ENCODE measurements around the gene PHYHD1. TPM values are rescaled to one million over a fixed set of nuclear protein-coding genes. Genes with fewer than 3 reads are reported as not detected.
"Not testable (repeated sequence)": the region's sequence is repeated elsewhere in the genome, so short reads cannot be mapped to it uniquely, and the experiment has no call there.

Gene PHYHD1
- total and polyA plus RNA-seq, 10 donors: 7.2 to 22.3 (median 12.6) TPM

- no peak for DNase-seq
- H3K36me3 ChIP-seq: peaks cover 0 to 52% (median 7%) of the 10 kb centered on the region in 6 donors
- TF ChIP-seq POLR2AphosphoS5 (IDR thresholded peaks at IDR 0.05): no peak
- no peak for TF ChIP-seq CTCF (IDR thresholded peaks at IDR 0.05 in 8 of 11, conservative IDR thresholded peaks at IDR 0.05 in 3 of 11)
- no peak for TF ChIP-seq POLR2A (IDR thresholded peaks at IDR 0.05)
- peak overlapping the region; percentile 80 to 96 (median 93) for H3K27ac ChIP-seq
- peaks cover 13 to 81% (median 48%) of the 10 kb centered on the region in 6 donors for H3K4me1 ChIP-seq
- H3K9me3 ChIP-seq: no peaks in the 10 kb centered on the region
- peak overlapping the region; percentile 80 to 95 (median 89) for H3K4me3 ChIP-seq
- intact Hi-C loops (cut with DNase I; ENCODE audit: low total_unique reads): no loop called here
- WGBS, 5 donors: 0 to 4% (median 0%) methylated on average over 8 to 20 of the region's 20 CpGs
- no peaks in the 10 kb centered on the region for H3K27me3 ChIP-seq (replicated peaks in 1 of 7)
Measured at GRCh38 chr9:128947277-128947526, 26.4 kb downstream of the PHYHD1 start.

GRCh38 chr9:128947527-128948301 is 26.9 kb downstream of the PHYHD1 start, which contains the start of the genes DOLK and NUP188:
TSS of gene DOLK (minus strand) at chr9:128947603. CDS start at chr9:128947303, 300 bp downstream.
TSS of gene NUP188 (plus strand) at chr9:128947699. CDS start at chr9:128947720, 21 bp downstream.
- H3K27me3 ChIP-seq (replicated peaks in 1 of 7): no peaks in the 10 kb centered on the region
- WGBS, 5 donors: 0 to 1% (median 0%) methylated on average over 30 to 86 of the region's 86 CpGs
- H3K36me3 ChIP-seq: peaks cover 0 to 57% (median 9%) of the 10 kb centered on the region in 6 donors
- H3K4me1 ChIP-seq: peaks cover 13 to 77% (median 45%) of the 10 kb centered on the region in 6 donors
- TF ChIP-seq CTCF (IDR thresholded peaks at IDR 0.05 in 8 of 11, conservative IDR thresholded peaks at IDR 0.05 in 3 of 11): peak in 3 of 11 experiments; percentile 8 to 28 (median 12)
- peak; percentile 98 to 99 (median 98) for TF ChIP-seq POLR2AphosphoS5 (IDR thresholded peaks at IDR 0.05)
- TF ChIP-seq POLR2A (IDR thresholded peaks at IDR 0.05): peak in 2 of 3 donors; percentile 57 to 69
- intact Hi-C loops (cut with DNase I; ENCODE audit: low total_unique reads): no loop called here
- H3K4me3 ChIP-seq: peak within 1 kb of the TSS; percentile 80 to 95 (median 89)
- H3K9me3 ChIP-seq: no peaks in the 10 kb centered on the region
- DNase-seq: peak; percentile 99
- peak within 1 kb of the TSS; percentile 80 to 96 (median 93) for H3K27ac ChIP-seq

- intact Hi-C loops (cut with DNase I; ENCODE audit: low total_unique reads); H3K27ac ChIP-seq; H3K27me3 ChIP-seq (replicated peaks in 1 of 7); H3K9me3 ChIP-seq; DNase-seq; H3K4me3 ChIP-seq; H3K4me1 ChIP-seq: not testable (repeated sequence)
- H3K36me3 ChIP-seq: peaks cover 0 to 100% (median 74%) of the 10 kb centered on the region in 6 donors
- 93 to 100% (median 97%) methylated on average over 9 of the region's 9 CpGs for WGBS, 5 donors
Measured at GRCh38 chr9:128961403-128961802, 40.6 kb downstream of the PHYHD1 start.

GRCh38 chr9:128969491-128969890 is 48.7 kb downstream of the PHYHD1 start:
- no peak for TF ChIP-seq POLR2A (IDR thresholded peaks at IDR 0.05)
- TF ChIP-seq POLR2AphosphoS5 (IDR thresholded peaks at IDR 0.05): no peak
- no peak for TF ChIP-seq CTCF (IDR thresholded peaks at IDR 0.05 in 8 of 11, conservative IDR thresholded peaks at IDR 0.05 in 3 of 11)
- intact Hi-C loops (cut with DNase I; ENCODE audit: low total_unique reads): no loop called here
- Histone ChIP-seq H3K4me3 (no peak overlapping the region), H3K36me3 (peaks cover 0 to 100% (median 69%) of the 10 kb centered on the region in 6 donors), H3K4me1 (no peaks in the 10 kb centered on the region), H3K9me3 (no peaks in the 10 kb centered on the region), H3K27me3 (replicated peaks in 1 of 7) (no peaks in the 10 kb centered on the region), H3K27ac (no peak overlapping the region)
- WGBS, 5 donors: 95 to 99% (median 96%) methylated on average over 5 of the region's 5 CpGs
- DNase-seq: no peak

Measured in spleen (tissue), 11 donors.